Endothelial cell (in vitro differentiated cells): Measurements from ENCODE around the gene CLK1. TPM values are rescaled to one million over a fixed set of nuclear protein-coding genes. Genes with fewer than 3 reads are reported as not detected.
A peak's percentile ranks its signal among the peaks of the same experiment; 100 is the strongest.
"Not testable (repeated sequence)": the region's sequence is repeated elsewhere in the genome, so short reads cannot be mapped to it uniquely, and the experiment has no call there.

ENCODE experiments used
- DNase-seq: peaks from one replicate; pipeline ENCODE4 v3.0.0; 2021; ENCODE audit warnings: low spot score
- H3K27ac Mint-ChIP-seq: one replicate; pipeline ENCODE4 v1.8.0; 2021; ENCODE audit warnings: mixed read lengths, inconsistent platforms; ENCODE audit not compliant: unreplicated experiment
- H3K27me3 Mint-ChIP-seq: one replicate; pipeline ENCODE4 v1.8.0; 2021; ENCODE audit warnings: mild to moderate bottlenecking, moderate library complexity, mixed read lengths, inconsistent platforms; ENCODE audit not compliant: unreplicated experiment
- H3K36me3 Mint-ChIP-seq: one replicate; pipeline ENCODE4 v1.8.0; 2021; ENCODE audit warnings: mild to moderate bottlenecking, low read depth, mixed read lengths, inconsistent platforms; ENCODE audit not compliant: unreplicated experiment
- H3K4me1 Mint-ChIP-seq: one replicate; pipeline ENCODE4 v1.8.0; 2021; ENCODE audit warnings: mild to moderate bottlenecking, mixed read lengths, inconsistent platforms; ENCODE audit not compliant: unreplicated experiment
- H3K4me3 Mint-ChIP-seq: one replicate; pipeline ENCODE4 v1.8.0; 2021; ENCODE audit warnings: mild to moderate bottlenecking, mixed read lengths, inconsistent platforms; ENCODE audit not compliant: unreplicated experiment
- H3K9me3 Mint-ChIP-seq: one replicate; pipeline ENCODE4 v1.8.0; 2021; ENCODE audit warnings: mixed read lengths, inconsistent platforms; ENCODE audit not compliant: unreplicated experiment
- total RNA-seq: library from RNA; stranded (reverse); fragmentation: NEBNext Ultra II Directional; extraction: Animal tissue kit (Norgen Biotek cat#: 25700); gene quantifications from one replicate; pipeline ENCODE4 v1.2.1, GENCODE V29; 2021; ENCODE audit not compliant: unreplicated experiment
- TF ChIP-seq, protein P1 (sequence below): fragments of 200-600 bp; sonication (generic); IDR thresholded peaks from one replicate; pipeline ENCODE4 v1.5.0; 2021; ENCODE audit warnings: antibody characterized with exemption; ENCODE audit not compliant: unreplicated experiment

Gene CLK1
- total RNA-seq, 1 donor from 2014 or later = 92.6 TPM

DNA sequence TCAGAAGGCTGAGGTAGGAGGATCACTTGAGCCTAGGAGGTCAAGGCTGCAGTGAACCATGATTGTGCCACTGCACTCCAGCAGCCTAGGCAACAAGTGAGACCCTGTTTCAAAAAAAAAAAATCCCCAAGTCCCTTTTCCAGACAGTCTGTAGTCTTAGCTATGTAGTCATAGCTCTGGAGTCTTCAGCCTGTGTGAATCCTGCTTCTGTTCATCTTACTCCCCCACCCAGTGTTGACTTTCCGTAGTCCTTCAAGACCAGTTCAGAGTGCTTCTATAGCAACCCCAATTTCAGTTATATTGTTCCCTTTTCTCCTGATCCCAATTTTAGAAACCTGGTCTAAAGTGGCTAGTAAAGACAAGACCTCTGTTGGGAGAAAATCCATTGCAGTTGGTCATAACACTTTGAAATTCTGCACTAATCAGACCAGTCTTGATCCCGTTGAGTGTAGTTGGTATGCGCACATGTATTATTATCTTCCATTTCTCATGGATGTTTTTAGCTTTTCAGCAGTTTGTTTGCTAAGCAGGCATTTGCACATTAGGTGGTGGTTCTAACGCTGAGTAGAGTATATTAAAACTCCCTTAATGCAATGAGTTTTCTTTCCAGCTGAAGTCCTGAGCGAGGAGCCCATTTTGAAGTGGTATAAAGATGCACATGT lies 43.8 kb downstream of the CLK1 start:
- no peaks in the 10 kb centered on the region for H3K9me3 Mint-ChIP-seq
- H3K4me3 Mint-ChIP-seq = peak overlapping the region; percentile 8
- H3K27me3 Mint-ChIP-seq = peaks cover 3% of the 10 kb centered on the region
- peaks cover 3% of the 10 kb centered on the region for H3K4me1 Mint-ChIP-seq
- peaks cover 42% of the 10 kb centered on the region for H3K36me3 Mint-ChIP-seq
- TF ChIP-seq, protein P1, sequence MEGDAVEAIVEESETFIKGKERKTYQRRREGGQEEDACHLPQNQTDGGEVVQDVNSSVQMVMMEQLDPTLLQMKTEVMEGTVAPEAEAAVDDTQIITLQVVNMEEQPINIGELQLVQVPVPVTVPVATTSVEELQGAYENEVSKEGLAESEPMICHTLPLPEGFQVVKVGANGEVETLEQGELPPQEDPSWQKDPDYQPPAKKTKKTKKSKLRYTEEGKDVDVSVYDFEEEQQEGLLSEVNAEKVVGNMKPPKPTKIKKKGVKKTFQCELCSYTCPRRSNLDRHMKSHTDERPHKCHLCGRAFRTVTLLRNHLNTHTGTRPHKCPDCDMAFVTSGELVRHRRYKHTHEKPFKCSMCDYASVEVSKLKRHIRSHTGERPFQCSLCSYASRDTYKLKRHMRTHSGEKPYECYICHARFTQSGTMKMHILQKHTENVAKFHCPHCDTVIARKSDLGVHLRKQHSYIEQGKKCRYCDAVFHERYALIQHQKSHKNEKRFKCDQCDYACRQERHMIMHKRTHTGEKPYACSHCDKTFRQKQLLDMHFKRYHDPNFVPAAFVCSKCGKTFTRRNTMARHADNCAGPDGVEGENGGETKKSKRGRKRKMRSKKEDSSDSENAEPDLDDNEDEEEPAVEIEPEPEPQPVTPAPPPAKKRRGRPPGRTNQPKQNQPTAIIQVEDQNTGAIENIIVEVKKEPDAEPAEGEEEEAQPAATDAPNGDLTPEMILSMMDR = no peak
- no peak overlapping the region for H3K27ac Mint-ChIP-seq
- DNase-seq = no peak

DNA sequence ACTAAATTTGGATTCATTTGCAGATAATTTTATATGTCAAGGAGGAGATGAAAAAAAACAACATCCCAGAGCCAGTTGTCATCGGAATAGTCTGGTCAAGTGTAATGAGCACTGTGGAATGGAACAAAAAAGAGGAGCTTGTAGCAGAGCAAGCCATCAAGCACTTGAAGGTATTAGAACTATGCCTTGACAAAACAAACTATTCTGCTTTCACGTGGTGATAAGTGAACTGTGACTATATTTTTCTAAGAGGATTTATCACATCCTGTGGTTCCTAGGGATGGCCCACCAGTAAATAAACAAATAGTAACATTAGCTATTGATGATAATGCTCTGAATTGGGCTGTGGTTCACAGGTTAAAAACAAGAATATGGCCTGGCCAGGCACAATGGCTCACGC lies 45.7 kb downstream of the CLK1 start:
- peaks cover 59% of the 10 kb centered on the region for H3K36me3 Mint-ChIP-seq
- H3K27me3 Mint-ChIP-seq, H3K9me3 Mint-ChIP-seq, H3K27ac Mint-ChIP-seq, DNase-seq: not testable (repeated sequence)
- peaks cover 10% of the 10 kb centered on the region for H3K4me1 Mint-ChIP-seq
- H3K4me3 Mint-ChIP-seq = peak overlapping the region; percentile 28

DNA sequence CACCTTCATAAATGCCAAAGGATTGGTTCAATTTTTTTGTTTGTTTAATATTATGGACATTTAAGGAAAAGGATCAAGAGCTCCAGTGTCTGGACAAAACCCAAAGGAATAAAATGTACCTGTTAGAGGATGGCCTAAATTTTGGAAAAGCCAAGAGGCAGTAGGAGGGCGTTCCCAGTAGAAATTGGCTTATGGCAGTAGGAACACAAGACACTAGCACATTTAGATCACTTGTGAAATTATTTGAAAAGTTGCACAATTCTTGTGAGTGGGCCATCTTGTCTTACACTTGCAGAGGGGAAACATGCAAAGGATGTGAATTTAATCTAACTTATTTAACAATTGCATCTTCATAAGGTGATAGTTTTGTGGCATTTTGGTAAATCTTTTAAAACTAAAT lies 49.5 kb downstream of the CLK1 start:
- Mint-ChIP-seq H3K4me1 (peaks cover 32% of the 10 kb centered on the region), H3K27ac (peak overlapping the region; percentile 27)

DNA sequence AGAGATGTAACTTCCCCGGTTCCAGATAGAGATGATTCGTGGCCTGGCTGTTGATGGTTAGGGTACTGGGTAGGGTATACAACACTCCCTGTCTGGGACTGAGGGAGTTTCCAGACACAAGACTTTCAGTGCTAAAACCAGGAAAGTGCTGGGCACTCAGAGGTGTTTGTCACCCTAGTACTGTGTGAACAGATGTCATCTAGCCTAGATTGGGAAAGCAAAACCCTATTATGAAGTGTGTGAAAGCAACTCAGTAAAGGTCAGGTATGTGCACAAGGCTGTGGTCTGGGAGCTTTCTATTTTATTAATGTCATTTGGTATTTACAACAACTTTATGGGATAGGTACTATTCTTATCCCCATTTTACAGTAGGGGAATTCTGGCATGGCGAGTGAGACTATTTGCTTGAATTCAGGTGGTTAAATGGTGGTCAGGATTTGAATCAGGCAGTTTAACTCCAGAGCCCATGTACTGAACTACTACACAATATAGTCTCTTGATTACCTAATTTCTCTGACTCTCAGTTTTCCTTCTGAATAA lies 50.1 kb downstream of the CLK1 start:
- Mint-ChIP-seq H3K36me3 (peaks cover 62% of the 10 kb centered on the region), H3K4me3 (peak overlapping the region; percentile 73), H3K27ac (peak overlapping the region; percentile 27)

More for the DNA sequence above, 49.5 kb downstream of the CLK1 start:
- no peak for DNase-seq
- Mint-ChIP-seq H3K36me3 (peaks cover 62% of the 10 kb centered on the region), H3K9me3 (no peaks in the 10 kb centered on the region), H3K27me3 (peaks cover 23% of the 10 kb centered on the region), H3K4me3 (peak overlapping the region; percentile 64)
- TF ChIP-seq, protein P1 = no peak

DNA sequence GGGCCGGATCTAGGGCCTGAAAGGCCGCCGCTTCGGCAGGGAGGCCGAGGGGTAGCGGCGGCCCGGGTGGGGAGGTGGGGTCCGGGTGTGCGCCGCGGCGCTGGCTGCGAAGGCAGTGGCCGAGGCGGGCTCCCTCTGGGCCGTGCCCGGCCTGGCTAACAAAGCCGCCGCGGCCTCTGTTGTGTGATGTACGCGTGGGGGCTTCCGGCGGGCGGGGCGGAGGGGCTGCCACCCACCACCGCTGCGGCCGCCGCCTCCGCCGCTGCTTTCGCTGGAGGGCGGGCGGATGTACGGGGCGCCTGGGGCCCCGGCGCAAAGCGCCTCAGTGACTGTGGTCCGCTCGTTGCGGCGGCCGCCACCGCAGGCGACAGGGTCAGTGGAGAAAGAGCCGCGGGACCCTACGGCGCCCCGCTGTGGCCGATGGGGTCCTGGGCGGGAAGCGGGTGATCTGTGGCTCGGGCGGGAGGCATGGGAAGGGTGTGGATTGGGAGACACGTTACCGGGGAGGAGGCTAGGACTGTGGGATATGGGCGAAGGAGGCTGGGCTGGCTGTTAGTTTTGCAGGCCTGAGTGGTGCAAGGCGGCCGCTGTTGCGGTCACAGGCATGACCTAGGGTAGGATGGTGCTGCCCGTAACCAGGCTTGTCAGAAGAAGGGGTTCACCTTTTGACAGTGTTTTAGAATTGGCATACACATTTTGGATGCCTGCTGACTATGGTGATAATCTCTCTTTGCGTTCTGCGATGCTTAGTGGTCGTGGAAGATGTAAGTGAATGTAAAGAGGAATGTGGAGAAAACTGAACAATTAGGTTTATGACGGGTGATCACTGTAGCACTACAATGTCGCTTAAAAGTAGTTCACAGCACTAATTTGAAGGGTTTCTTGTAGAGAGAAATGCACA lies 52.1 kb downstream of the CLK1 start:
- H3K27ac Mint-ChIP-seq = peak overlapping the region; percentile 98
- H3K9me3 Mint-ChIP-seq = no peaks in the 10 kb centered on the region
- H3K4me1 Mint-ChIP-seq = peaks cover 38% of the 10 kb centered on the region
- peaks cover 49% of the 10 kb centered on the region for H3K36me3 Mint-ChIP-seq
- peaks cover 23% of the 10 kb centered on the region for H3K27me3 Mint-ChIP-seq
- peak; percentile 78 for DNase-seq
- peak overlapping the region; percentile 100 for H3K4me3 Mint-ChIP-seq
- TF ChIP-seq, protein P1 = no peak

More for the DNA sequence above, 50.1 kb downstream of the CLK1 start:
- Mint-ChIP-seq H3K4me1 (peaks cover 37% of the 10 kb centered on the region), H3K9me3 (no peaks in the 10 kb centered on the region), H3K27me3 (peaks cover 23% of the 10 kb centered on the region)
- no peak for DNase-seq
- TF ChIP-seq, protein P1 = no peak
